Measurements from ENCODE around the gene ADD2.

ADD2 gene

GRCh38 chr2:70705160-70705850 lies 62.7 kb downstream of the ADD2 start:
- no peak for TF ChIP-seq CTCF (IDR thresholded peaks at IDR 0.05; ENCODE audit: control extremely low read depth, extremely low read depth, low read depth, missing control alignments)
- DNase-seq (ENCODE audit: extremely low spot score): no peak
- ChIA-PET POLR2A (no interaction called here), CTCF (no interaction called here)

GRCh38 chr2:70703900-70704549 lies 64.0 kb downstream of the ADD2 start:
- CTCF ChIA-PET: interaction anchor here (1.3 kb wide), 1 partner anchor 11 kb away, joined by 3 read pairs; no protein-coding TSS in a partner anchor
- no peak for TF ChIP-seq CTCF (IDR thresholded peaks at IDR 0.05; ENCODE audit: control extremely low read depth, extremely low read depth, low read depth, missing control alignments)
- POLR2A ChIA-PET: no interaction called here
- DNase-seq (ENCODE audit: extremely low spot score): no peak

GRCh38 chr2:70702711-70703395 lies 65.1 kb downstream of the ADD2 start:
- ChIA-PET POLR2A (no interaction called here), CTCF (no interaction called here)
- TF ChIP-seq CTCF (IDR thresholded peaks at IDR 0.05; ENCODE audit: control extremely low read depth, extremely low read depth, low read depth, missing control alignments): no peak
- no peak for DNase-seq (ENCODE audit: extremely low spot score)

- CTCF ChIA-PET: interaction anchor here (1.5 kb wide), 1 partner anchor 39 kb away, joined by 3 read pairs; no protein-coding TSS in a partner anchor
Observed at GRCh38 chr2:70698847-70699246, 69.2 kb downstream of the ADD2 start.

GRCh38 chr2:70697603-70698383 lies 70.2 kb downstream of the ADD2 start:
- DNase-seq (ENCODE audit: extremely low spot score): no peak
- no peak for TF ChIP-seq CTCF (IDR thresholded peaks at IDR 0.05; ENCODE audit: control extremely low read depth, extremely low read depth, low read depth, missing control alignments)
- CTCF ChIA-PET: interaction anchor here (1.5 kb wide), 1 partner anchor 51 kb away, joined by 4 read pairs; no protein-coding TSS in a partner anchor
- POLR2A ChIA-PET: no interaction called here

More at GRCh38 chr2:70698847-70699246, 69.2 kb downstream of the ADD2 start:
- no peak for DNase-seq (ENCODE audit: extremely low spot score)
- POLR2A ChIA-PET: no interaction called here
- no peak for TF ChIP-seq CTCF (IDR thresholded peaks at IDR 0.05; ENCODE audit: control extremely low read depth, extremely low read depth, low read depth, missing control alignments)

- ChIA-PET CTCF (interaction anchor here (1.1 to 1.5 kb wide), 3 partner anchors 9 to 49 kb away, joined by 4 read pairs; no protein-coding TSS in a partner anchor), POLR2A (no interaction called here)
- no peak for TF ChIP-seq CTCF (IDR thresholded peaks at IDR 0.05; ENCODE audit: control extremely low read depth, extremely low read depth, low read depth, missing control alignments)
Observed at GRCh38 chr2:70696142-70696541, 71.9 kb downstream of the ADD2 start.

More at GRCh38 chr2:70696142-70696541, 71.9 kb downstream of the ADD2 start:
- DNase-seq (ENCODE audit: extremely low spot score): no peak

Data from GM10248 (cell line).